ENCODE results near the gene PRR33. TPM values are rescaled to one million over a fixed set of nuclear protein-coding genes. Genes with fewer than 3 reads are reported as not detected.

PRR33 gene
- total and polyA plus RNA-seq, 4 experiments from 2014 or later, result 0.18 TPM; not detected in 3

DNA sequence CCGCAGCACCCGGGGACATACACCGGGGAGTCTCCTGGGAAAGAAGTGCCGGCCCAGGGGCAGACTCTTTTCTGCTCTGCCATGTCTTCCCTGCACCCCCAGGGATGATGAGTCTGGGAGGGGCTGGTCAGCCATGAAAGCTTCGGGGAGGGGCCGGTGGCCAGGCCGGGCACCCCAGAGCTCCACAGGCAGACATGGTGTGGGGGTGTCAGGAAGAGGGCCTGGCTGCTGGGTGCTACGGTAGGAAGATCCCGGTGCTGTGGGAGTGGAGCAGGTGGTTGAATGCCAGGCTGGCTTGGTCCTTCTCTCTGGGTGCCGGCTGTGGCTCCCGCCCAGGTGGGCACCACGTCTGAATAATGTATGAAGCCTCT lies 21.4 kb downstream of the PRR33 start:
- Histone ChIP-seq H3K36me3 (ENCODE audit: insufficient read depth, low read length) (no peaks in the 10 kb centered on the region), H3K4me1 (ENCODE audit: insufficient read depth, low read length) (peaks cover 70% of the 10 kb centered on the region), H3K9me3 (ENCODE audit: control insufficient read depth in 1 of 2, low read length in 2 of 2) (no peaks in the 10 kb centered on the region), H3K27ac (ENCODE audit: low read depth, low read length) (peak overlapping the region; percentile 28), H3K27me3 (ENCODE audit: insufficient read depth, low read length) (no peaks in the 10 kb centered on the region), H3K4me3 (ENCODE audit: low read length in 2 of 2) (no peak overlapping the region)
- POLR2A ChIA-PET (ENCODE audit: partially characterized antibody), result interaction anchor here (0.7 to 7.0 kb wide), 7 partner anchors 11 to 47 kb away, joined by 3 to 139 read pairs (median 8); partner anchors contain the start of genes LSP1 and PRR33
- peaks cover 0 to under 1% (median 0%) of the 10 kb centered on the region in 8 donors for H3K9me3 Mint-ChIP-seq
- H3K27ac Mint-ChIP-seq, result peak overlapping the region; percentile 84 to 97 (median 91)
- H3K4me1 Mint-ChIP-seq, result peaks cover 32 to 77% (median 56%) of the 10 kb centered on the region in 4 donors
- no peaks in the 10 kb centered on the region for H3K27me3 Mint-ChIP-seq
- peak overlapping the region; percentile 72 to 91 (median 82) for H3K4me3 Mint-ChIP-seq
- DNase-seq, result no peak
- peaks cover 0 to 17% of the 10 kb centered on the region in 2 donors for H3K36me3 Mint-ChIP-seq
- intact Hi-C loops (cut with micrococcal nuclease), result no loop called here
- CTCF ChIA-PET (ENCODE audit: partially characterized antibody), result interaction anchor here (1.1 to 2.3 kb wide), 4 partner anchors 12 to 179 kb away, joined by 3 to 10 read pairs (median 3); no protein-coding TSS in a partner anchor

DNA sequence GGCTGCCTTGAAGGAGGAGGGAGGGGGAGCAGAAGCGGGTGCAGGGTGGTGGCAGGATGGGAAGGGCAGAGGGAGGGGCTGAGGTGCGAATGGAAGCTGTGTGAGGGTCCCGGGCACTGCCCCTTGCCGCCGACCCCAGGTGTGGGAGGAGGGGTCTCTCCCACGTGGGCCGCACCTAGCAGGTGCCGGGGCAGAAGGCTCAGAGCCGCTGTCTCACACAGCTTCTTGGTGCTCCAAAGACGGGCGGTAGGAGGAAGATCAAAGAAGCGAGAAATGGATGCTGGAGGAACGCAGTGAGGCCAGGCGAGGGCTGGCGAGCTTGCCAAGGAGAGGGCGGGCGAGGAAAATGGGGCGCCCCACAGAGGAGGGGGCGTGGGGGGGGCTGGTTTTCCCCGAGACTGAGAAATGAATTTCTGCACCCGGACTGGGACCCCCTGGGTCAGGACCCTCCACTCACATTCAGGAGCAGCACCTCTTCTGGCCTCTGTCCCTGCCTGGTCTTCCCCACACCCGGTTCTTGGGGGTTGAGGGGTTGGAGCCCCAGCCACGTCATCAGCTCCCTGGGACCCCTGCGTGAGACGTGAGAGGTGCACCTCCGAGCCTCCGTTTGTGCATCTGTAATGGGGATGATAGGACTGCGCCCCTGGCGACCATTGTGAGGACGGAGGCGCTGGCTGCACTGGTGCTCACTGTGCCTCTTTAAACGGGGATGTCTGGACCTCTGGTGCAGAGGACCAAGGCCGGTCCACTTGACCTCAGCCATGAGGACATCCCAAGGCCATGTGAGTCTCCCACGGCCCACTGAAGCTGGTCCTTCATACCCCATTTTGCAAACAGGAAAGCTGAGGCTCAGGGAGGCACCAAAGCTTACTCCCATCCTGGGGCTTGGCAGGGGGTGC lies 22.0 kb downstream of the PRR33 start:
- Mint-ChIP-seq H3K9me3 (no peaks in the 10 kb centered on the region), H3K27me3 (no peaks in the 10 kb centered on the region), H3K4me1 (peaks cover 33 to 75% (median 59%) of the 10 kb centered on the region in 4 donors), H3K4me3 (peak overlapping the region in 7 of 8 donors; percentile 51 to 87 (median 78)), H3K27ac (peak overlapping the region; percentile 74 to 95 (median 90)), H3K36me3 (peaks cover 0 to 17% of the 10 kb centered on the region in 2 donors)
- Histone ChIP-seq H3K27me3 (ENCODE audit: insufficient read depth, low read length) (no peaks in the 10 kb centered on the region), H3K27ac (ENCODE audit: low read depth, low read length) (peak overlapping the region; percentile 28), H3K4me1 (ENCODE audit: insufficient read depth, low read length) (peaks cover 74% of the 10 kb centered on the region), H3K4me3 (ENCODE audit: low read length in 2 of 2) (no peak overlapping the region), H3K36me3 (ENCODE audit: insufficient read depth, low read length) (no peaks in the 10 kb centered on the region), H3K9me3 (ENCODE audit: control insufficient read depth in 1 of 2, low read length in 2 of 2) (no peaks in the 10 kb centered on the region)
- intact Hi-C loops (cut with micrococcal nuclease), result no loop called here
- POLR2A ChIA-PET (ENCODE audit: partially characterized antibody), result interaction anchor here (0.7 to 7.0 kb wide), 7 partner anchors 12 to 48 kb away, joined by 3 to 139 read pairs (median 8); partner anchors contain the start of genes LSP1 and PRR33
- CTCF ChIA-PET (ENCODE audit: partially characterized antibody), result interaction anchor here (1.1 to 2.3 kb wide), 4 partner anchors 13 to 179 kb away, joined by 3 to 10 read pairs (median 3); no protein-coding TSS in a partner anchor
- DNase-seq, result peak in 1 of 5 donors; percentile 34

DNA sequence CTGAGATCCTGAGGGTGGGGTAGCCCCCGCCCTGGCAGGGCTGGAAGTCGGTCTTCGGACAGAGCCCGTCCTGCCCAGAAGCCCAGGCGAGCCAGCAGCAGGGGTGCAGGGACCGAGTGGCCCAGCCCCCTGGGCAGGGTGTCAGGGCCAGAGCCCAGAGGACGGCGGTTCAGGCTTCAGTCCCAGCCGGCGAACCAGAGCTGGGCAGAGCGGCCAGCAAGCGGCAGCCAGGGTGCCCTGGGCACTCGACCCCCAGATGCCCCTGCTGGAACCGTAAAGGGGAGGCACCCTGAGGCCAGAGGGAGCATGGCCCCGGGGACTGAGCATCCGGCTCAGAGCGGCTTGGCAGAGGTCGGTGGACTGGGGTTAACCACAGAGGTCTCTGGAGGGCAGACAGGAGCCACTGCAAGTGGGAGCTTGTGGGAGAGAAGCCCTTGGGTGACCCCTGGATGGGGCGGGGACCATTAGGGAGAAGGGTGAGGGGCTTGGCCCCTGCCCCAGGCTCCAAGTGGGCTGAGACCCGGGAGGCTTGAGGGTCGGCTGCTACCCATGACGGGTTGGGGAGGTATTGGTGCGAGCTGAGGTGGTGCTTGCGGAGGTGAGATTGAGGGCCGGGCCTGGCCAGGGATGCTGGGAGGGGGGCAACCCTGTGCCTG lies 22.9 kb downstream of the PRR33 start:
- peaks cover 37 to 76% (median 60%) of the 10 kb centered on the region in 4 donors for H3K4me1 Mint-ChIP-seq
- H3K4me3 Mint-ChIP-seq, result peak overlapping the region in 7 of 8 donors; percentile 24 to 79 (median 65)
- Histone ChIP-seq H3K36me3 (ENCODE audit: insufficient read depth, low read length) (no peaks in the 10 kb centered on the region), H3K4me1 (ENCODE audit: insufficient read depth, low read length) (peaks cover 83% of the 10 kb centered on the region), H3K4me3 (ENCODE audit: low read length in 2 of 2) (no peak overlapping the region), H3K9me3 (ENCODE audit: control insufficient read depth in 1 of 2, low read length in 2 of 2) (no peaks in the 10 kb centered on the region), H3K27ac (ENCODE audit: low read depth, low read length) (no peak overlapping the region), H3K27me3 (ENCODE audit: insufficient read depth, low read length) (no peaks in the 10 kb centered on the region)
- H3K27ac Mint-ChIP-seq, result peak overlapping the region; percentile 67 to 91 (median 78)
- H3K9me3 Mint-ChIP-seq, result peaks cover 0 to 2% (median 0%) of the 10 kb centered on the region in 8 donors
- DNase-seq, result peak in 1 of 5 donors; percentile 20
- H3K36me3 Mint-ChIP-seq, result peaks cover 0 to 17% of the 10 kb centered on the region in 2 donors
- CTCF ChIA-PET (ENCODE audit: partially characterized antibody), result interaction anchor here (1.1 to 2.3 kb wide), 2 partner anchors 14 to 17 kb away, joined by 3 to 10 read pairs; no protein-coding TSS in a partner anchor
- no peaks in the 10 kb centered on the region for H3K27me3 Mint-ChIP-seq
- POLR2A ChIA-PET (ENCODE audit: partially characterized antibody), result interaction anchor here (2.2 to 7.0 kb wide), 4 partner anchors 13 to 21 kb away, joined by 8 to 139 read pairs (median 11); partner anchors contain the start of gene LSP1
- intact Hi-C loops (cut with micrococcal nuclease), result no loop called here

DNA sequence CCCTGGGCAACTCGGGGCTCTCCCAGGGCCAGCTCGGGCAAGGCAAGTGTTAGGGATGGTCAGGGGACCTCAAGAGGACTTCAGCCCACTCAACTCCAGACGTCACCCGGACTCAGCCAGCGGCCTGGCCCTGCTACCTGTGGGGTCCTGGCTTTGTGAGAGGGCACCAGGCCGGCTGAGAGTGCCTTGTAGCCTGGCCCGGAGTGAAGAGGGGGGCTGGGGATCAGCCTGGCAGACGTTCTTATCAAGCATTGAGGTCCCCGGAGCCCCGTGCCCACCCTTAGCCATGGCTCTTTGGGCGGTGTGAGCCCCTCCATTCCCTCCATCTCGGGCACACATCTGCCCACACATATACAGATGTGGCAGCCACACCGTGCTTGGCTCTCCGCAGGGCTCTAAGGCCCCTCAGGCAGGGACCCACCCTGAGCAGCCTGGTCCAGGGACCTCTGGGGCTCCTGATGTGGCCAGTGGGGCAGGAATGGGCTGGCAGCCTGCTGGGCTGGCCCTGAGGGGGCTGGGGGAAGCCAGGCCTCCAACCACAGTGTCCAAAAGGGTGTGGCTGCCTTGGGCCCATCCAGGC lies 23.5 kb downstream of the PRR33 start:
- no peaks in the 10 kb centered on the region for H3K27me3 Mint-ChIP-seq
- ChIA-PET POLR2A (ENCODE audit: partially characterized antibody) (interaction anchor here (2.2 to 7.0 kb wide), 3 partner anchors 14 to 20 kb away, joined by 10 to 139 read pairs (median 12); partner anchors contain the start of gene LSP1), CTCF (ENCODE audit: partially characterized antibody) (interaction anchor here (1.2 kb wide), 1 partner anchor 17 kb away, joined by 3 read pairs; no protein-coding TSS in a partner anchor)
- peak overlapping the region in 2 of 7 donors; percentile 57 to 63 for H3K27ac Mint-ChIP-seq
- H3K9me3 ChIP-seq (ENCODE audit: control insufficient read depth in 1 of 2, low read length in 2 of 2), result no peaks in the 10 kb centered on the region
- peaks cover 89% of the 10 kb centered on the region for H3K4me1 ChIP-seq (ENCODE audit: insufficient read depth, low read length)
- no peaks in the 10 kb centered on the region for H3K27me3 ChIP-seq (ENCODE audit: insufficient read depth, low read length)
- H3K4me1 Mint-ChIP-seq, result peaks cover 37 to 76% (median 60%) of the 10 kb centered on the region in 4 donors
- H3K4me3 ChIP-seq (ENCODE audit: low read length in 2 of 2), result no peak overlapping the region
- peak overlapping the region in 1 of 8 donors; percentile 20 for H3K4me3 Mint-ChIP-seq
- intact Hi-C loops (cut with micrococcal nuclease), result no loop called here
- no peaks in the 10 kb centered on the region for H3K36me3 ChIP-seq (ENCODE audit: insufficient read depth, low read length)
- peaks cover 0 to 2% (median 0%) of the 10 kb centered on the region in 8 donors for H3K9me3 Mint-ChIP-seq
- peaks cover 0 to 17% of the 10 kb centered on the region in 2 donors for H3K36me3 Mint-ChIP-seq
- DNase-seq, result peak in 1 of 5 donors; percentile 5
- no peak overlapping the region for H3K27ac ChIP-seq (ENCODE audit: low read depth, low read length)

DNA sequence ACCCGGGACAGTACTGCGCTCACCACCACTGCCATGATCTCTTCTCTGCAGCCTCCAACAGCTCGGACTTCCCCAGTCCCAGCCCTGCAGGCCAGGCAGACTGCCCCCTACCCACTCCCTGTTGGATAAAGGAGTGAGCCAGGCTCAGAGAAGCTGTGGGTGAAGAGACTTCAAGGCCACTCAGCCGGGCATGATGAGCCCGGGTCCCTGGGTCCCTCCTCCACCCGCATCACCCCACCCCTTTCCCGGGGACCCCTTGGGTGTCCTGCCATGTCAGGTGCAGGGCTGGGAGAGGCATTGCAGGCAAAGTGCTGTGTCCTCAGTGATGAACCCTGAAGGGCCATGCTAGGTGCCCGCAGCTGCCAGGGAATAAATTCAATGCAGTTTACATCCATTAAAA lies 24.3 kb downstream of the PRR33 start:
- Mint-ChIP-seq H3K4me1 (peaks cover 38 to 70% (median 56%) of the 10 kb centered on the region in 4 donors), H3K4me3 (no peak overlapping the region), H3K27me3 (no peaks in the 10 kb centered on the region), H3K27ac (peak overlapping the region in 3 of 7 donors; percentile 30 to 57 (median 42)), H3K9me3 (peaks cover 0 to 2% (median 0%) of the 10 kb centered on the region in 8 donors), H3K36me3 (peaks cover 0 to 17% of the 10 kb centered on the region in 2 donors)
- CTCF ChIA-PET (ENCODE audit: partially characterized antibody), result interaction anchor here (1.0 to 1.2 kb wide), 3 partner anchors 9 to 17 kb away, joined by 3 read pairs; no protein-coding TSS in a partner anchor
- H3K4me1 ChIP-seq (ENCODE audit: insufficient read depth, low read length), result peaks cover 93% of the 10 kb centered on the region
- no peaks in the 10 kb centered on the region for H3K27me3 ChIP-seq (ENCODE audit: insufficient read depth, low read length)
- no peaks in the 10 kb centered on the region for H3K9me3 ChIP-seq (ENCODE audit: control insufficient read depth in 1 of 2, low read length in 2 of 2)
- POLR2A ChIA-PET (ENCODE audit: partially characterized antibody), result interaction anchor here (1.1 to 7.0 kb wide), 2 partner anchors 13 to 55 kb away, joined by 3 to 139 read pairs; partner anchors contain the start of gene LSP1
- H3K36me3 ChIP-seq (ENCODE audit: insufficient read depth, low read length), result no peaks in the 10 kb centered on the region
- H3K27ac ChIP-seq (ENCODE audit: low read depth, low read length), result no peak overlapping the region
- intact Hi-C loops (cut with micrococcal nuclease), result no loop called here
- DNase-seq, result peak in 1 of 5 donors; percentile 9
- no peak overlapping the region for H3K4me3 ChIP-seq (ENCODE audit: low read length in 2 of 2)

DNA sequence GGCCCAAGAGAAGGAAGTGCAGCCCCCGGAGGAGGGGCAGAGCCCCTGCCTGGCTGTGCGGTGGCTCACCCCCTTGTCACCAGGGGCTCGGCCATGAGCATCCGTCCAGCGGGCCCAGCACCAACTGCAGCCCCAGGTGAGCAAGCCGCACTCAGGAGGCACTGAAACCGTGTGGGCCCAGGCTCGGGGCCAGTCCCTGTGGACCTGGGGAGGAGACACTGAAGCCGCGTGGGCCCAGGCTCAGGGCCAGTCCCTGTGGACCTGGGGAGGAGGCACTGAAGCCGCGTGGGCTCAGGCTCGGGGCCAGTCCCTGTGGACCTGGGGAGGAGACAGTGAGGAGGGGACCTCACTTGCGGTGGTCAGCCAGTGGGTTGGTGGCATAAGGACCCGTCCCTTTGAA lies 24.9 kb downstream of the PRR33 start:
- Mint-ChIP-seq H3K27me3 (no peaks in the 10 kb centered on the region), H3K9me3 (peaks cover 0 to 2% (median 0%) of the 10 kb centered on the region in 8 donors), H3K4me1 (peaks cover 36 to 64% (median 52%) of the 10 kb centered on the region in 4 donors), H3K4me3 (no peak overlapping the region), H3K27ac (no peak overlapping the region), H3K36me3 (peaks cover 0 to 17% of the 10 kb centered on the region in 2 donors)
- Histone ChIP-seq H3K27me3 (ENCODE audit: insufficient read depth, low read length) (no peaks in the 10 kb centered on the region), H3K4me3 (ENCODE audit: low read length in 2 of 2) (no peak overlapping the region), H3K4me1 (ENCODE audit: insufficient read depth, low read length) (peaks cover 93% of the 10 kb centered on the region), H3K27ac (ENCODE audit: low read depth, low read length) (no peak overlapping the region), H3K9me3 (ENCODE audit: control insufficient read depth in 1 of 2, low read length in 2 of 2) (no peaks in the 10 kb centered on the region), H3K36me3 (ENCODE audit: insufficient read depth, low read length) (no peaks in the 10 kb centered on the region)
- ChIA-PET POLR2A (ENCODE audit: partially characterized antibody) (interaction anchor here (1.1 to 7.0 kb wide), 2 partner anchors 13 to 55 kb away, joined by 3 to 139 read pairs; partner anchors contain the start of gene LSP1), CTCF (ENCODE audit: partially characterized antibody) (interaction anchor here (1.0 to 2.3 kb wide), 4 partner anchors 10 to 34 kb away, joined by 3 to 6 read pairs (median 3); no protein-coding TSS in a partner anchor)
- intact Hi-C loops (cut with micrococcal nuclease), result no loop called here
- DNase-seq, result peak in 1 of 5 donors; percentile 15

All from CD4-positive, alpha-beta memory T cell (primary cell).